Natural killer cell (primary cell): ENCODE measurements around the gene PCBP2. TPM values are rescaled to one million over a fixed set of nuclear protein-coding genes. Genes with fewer than 3 reads are reported as not detected.

Experiments used
- ATAC-seq, 3 donors: fragments of 150-1000 bp in 2 of 3; fragments of 200-7000 bp in 1 of 3; cut with Tn5 transposase; 1 replicate in 1 of 3; 2 replicates in 2 of 3; pipeline ENCODE4 v1.10.0; 2021; ENCODE audit warnings: mild to moderate bottlenecking in 2 of 3, moderate library complexity in 2 of 3
- DNase-seq, 2 donors: peaks; one replicate each; pipeline versions ENCODE4 v3.0.0 to v3.0.0-alpha.2; 2013 to 2021; ENCODE audit warnings: mixed read lengths in 1 of 2
- H3K27ac ChIP-seq: one replicate; pipeline ENCODE4 v1.5.1; 2013; ENCODE audit warnings: mild to moderate bottlenecking, low read length
- H3K27me3 ChIP-seq: one replicate; pipeline ENCODE4 v1.6.1; 2013; ENCODE audit warnings: low read length; ENCODE audit not compliant: control insufficient read depth, insufficient read depth
- H3K36me3 ChIP-seq: one replicate; pipeline ENCODE4 v1.6.1; 2013; ENCODE audit warnings: low read length; ENCODE audit not compliant: control insufficient read depth, insufficient read depth
- H3K4me1 ChIP-seq: one replicate; pipeline ENCODE4 v1.6.1; 2013; ENCODE audit warnings: low read length; ENCODE audit not compliant: control insufficient read depth, insufficient read depth
- H3K4me3 ChIP-seq: one replicate; pipeline ENCODE4 v1.5.1; 2013; ENCODE audit warnings: low read length
- H3K9me3 ChIP-seq: one replicate; pipeline ENCODE4 v1.6.1; 2013; ENCODE audit warnings: low read length; ENCODE audit not compliant: control insufficient read depth, insufficient read depth
- H3K27ac Mint-ChIP-seq, 2 donors: one replicate each; pipeline ENCODE4 v1.8.0; 2022; ENCODE audit warnings: mild to moderate bottlenecking in 2 of 2, mixed read lengths in 2 of 2, moderate library complexity in 1 of 2
- H3K27me3 Mint-ChIP-seq, 2 donors: one replicate each; pipeline ENCODE4 v1.8.0; 2022; ENCODE audit warnings: low read depth in 2 of 2, mixed read lengths in 2 of 2
- H3K36me3 Mint-ChIP-seq: one replicate; pipeline ENCODE4 v1.8.0; 2022; ENCODE audit warnings: mixed read lengths
- H3K4me1 Mint-ChIP-seq, 2 donors: one replicate each; pipeline ENCODE4 v1.8.0; 2022; ENCODE audit warnings: mixed read lengths in 2 of 2
- H3K4me3 Mint-ChIP-seq: one replicate; pipeline ENCODE4 v1.8.0; 2022; ENCODE audit warnings: mild to moderate bottlenecking, moderate library complexity, mixed read lengths
- H3K9me3 Mint-ChIP-seq, 2 donors: one replicate each; pipeline ENCODE4 v1.8.0; 2022; ENCODE audit warnings: mixed read lengths in 2 of 2
- WGBS: methylation state at CpG from one replicate; pipeline ENCODE4 v1.1.7; 2013; ENCODE audit warnings: missing lambda C conversion rate; ENCODE audit not compliant: insufficient coverage; 5-methylcytosine and 5-hydroxymethylcytosine counted together
- intact Hi-C: fragments of 100-400 bp; cut with micrococcal nuclease; formaldehyde crosslinking; loops from one replicate; pipeline ENCODE4 v1.14.2; 2022
- total RNA-seq, 4 donors: library from RNA; stranded (reverse); fragments of 120-200 nt in 1 of 4; gene quantifications; one replicate each; pipeline versions ENCODE4 v1.2.3 to v1.2.4, GENCODE V29; 2013 to 2022
- TF ChIP-seq, protein P1 (sequence below): fragments of 200-600 bp; IDR thresholded peaks from one replicate; pipeline ENCODE4 v1.8.0; 2022; ENCODE audit warnings: antibody characterized with exemption

PCBP2 gene
- total RNA-seq, 3 donors from 2014 or later (not counting 1 experiment from before 2014, with no cell fraction given) = 910 to 1,083 (median 943) TPM

DNA sequence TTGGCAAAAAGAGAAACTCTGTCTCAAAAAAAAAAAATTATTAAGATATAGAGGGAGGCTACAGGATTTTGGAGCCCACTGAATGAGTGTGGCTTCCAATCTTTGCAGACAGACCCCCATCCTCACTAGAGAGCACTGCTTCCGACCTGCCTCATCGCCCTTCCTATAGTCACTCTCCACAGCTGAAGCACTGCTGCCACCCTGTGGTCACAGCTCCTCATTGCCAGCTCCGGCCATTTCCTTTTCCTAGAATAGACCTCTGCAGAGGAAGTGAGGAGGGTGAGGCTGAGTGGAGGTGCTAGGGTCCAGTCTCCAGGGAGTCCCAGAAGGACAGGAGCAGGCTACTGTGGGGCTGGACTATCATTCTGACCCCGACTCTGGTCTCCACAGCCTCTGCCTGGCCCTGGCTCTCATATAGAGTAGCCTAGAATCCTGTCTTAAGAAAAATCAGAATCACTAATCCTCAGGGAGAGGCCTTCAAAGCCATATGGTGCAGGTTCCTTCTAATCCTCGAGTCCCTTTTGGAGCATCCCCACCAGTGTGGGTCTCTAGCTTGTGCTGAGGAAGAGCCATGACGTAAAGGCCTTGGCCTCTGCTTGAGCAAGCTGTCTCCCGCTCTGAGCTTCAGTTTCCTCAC lies 56.8 kb downstream of the PCBP2 start:
- ATAC-seq (peak; percentile 96 to 100 (median 99)), DNase-seq (peak; percentile 81 to 89)
- H3K27ac ChIP-seq = peak overlapping the region; percentile 41
- H3K36me3 ChIP-seq = peaks cover 50% of the 10 kb centered on the region
- TF ChIP-seq, protein P1, sequence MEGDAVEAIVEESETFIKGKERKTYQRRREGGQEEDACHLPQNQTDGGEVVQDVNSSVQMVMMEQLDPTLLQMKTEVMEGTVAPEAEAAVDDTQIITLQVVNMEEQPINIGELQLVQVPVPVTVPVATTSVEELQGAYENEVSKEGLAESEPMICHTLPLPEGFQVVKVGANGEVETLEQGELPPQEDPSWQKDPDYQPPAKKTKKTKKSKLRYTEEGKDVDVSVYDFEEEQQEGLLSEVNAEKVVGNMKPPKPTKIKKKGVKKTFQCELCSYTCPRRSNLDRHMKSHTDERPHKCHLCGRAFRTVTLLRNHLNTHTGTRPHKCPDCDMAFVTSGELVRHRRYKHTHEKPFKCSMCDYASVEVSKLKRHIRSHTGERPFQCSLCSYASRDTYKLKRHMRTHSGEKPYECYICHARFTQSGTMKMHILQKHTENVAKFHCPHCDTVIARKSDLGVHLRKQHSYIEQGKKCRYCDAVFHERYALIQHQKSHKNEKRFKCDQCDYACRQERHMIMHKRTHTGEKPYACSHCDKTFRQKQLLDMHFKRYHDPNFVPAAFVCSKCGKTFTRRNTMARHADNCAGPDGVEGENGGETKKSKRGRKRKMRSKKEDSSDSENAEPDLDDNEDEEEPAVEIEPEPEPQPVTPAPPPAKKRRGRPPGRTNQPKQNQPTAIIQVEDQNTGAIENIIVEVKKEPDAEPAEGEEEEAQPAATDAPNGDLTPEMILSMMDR = peak; percentile 87
- H3K27ac Mint-ChIP-seq = peak overlapping the region; percentile 56 to 74
- no peaks in the 10 kb centered on the region for H3K27me3 ChIP-seq
- H3K36me3 Mint-ChIP-seq = no peaks in the 10 kb centered on the region
- no peaks in the 10 kb centered on the region for H3K27me3 Mint-ChIP-seq
- intact Hi-C loops = loop anchor here (1.0 to 10.0 kb wide), 5 partner anchors 56 to 304 kb away; partner anchors contain the start of genes AAAS, ITGB7 and PCBP2
- WGBS = 46% methylated on average over 6 of the region's 7 CpGs
- H3K4me3 Mint-ChIP-seq = no peak overlapping the region
- H3K4me1 Mint-ChIP-seq = peaks cover 6% of the 10 kb centered on the region in 2 donors
- peaks cover 9% of the 10 kb centered on the region for H3K4me1 ChIP-seq
- no peak overlapping the region for H3K4me3 ChIP-seq
- H3K9me3 Mint-ChIP-seq = no peaks in the 10 kb centered on the region
- H3K9me3 ChIP-seq = no peaks in the 10 kb centered on the region

DNA sequence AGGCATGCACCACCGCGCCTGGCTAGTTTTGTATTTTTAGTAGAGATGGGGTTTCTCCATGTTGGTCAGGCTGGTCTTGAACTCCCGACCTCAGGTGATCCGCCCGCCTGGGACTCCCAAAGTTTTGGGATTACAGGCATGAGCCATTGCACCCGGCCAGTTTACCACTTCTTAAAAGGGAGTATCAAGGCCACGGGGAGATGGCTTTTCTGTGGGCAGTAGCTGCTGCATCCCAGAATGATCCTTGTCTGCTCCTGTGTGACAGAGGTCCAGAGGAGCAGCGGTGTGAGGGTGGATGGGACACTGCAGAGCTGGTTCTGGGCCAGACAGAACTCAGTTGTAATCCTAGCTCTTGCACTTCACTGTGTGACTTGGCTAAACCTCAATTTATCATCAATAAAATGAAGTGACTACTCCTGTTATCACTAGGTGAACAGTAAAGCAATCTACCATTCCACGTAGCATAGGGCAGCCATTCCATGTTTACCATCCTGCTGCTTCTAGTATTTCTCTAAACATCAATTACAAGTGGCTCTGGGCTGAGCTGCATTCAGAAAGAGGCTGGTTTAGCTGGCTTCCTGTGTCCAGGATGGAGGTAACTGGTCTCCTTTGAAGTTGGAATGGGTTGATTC lies 58.4 kb downstream of the PCBP2 start:
- Histone ChIP-seq H3K4me1 (peaks cover 9% of the 10 kb centered on the region), H3K27me3 (no peaks in the 10 kb centered on the region), H3K27ac (no peak overlapping the region), H3K9me3 (no peaks in the 10 kb centered on the region), H3K36me3 (peaks cover 58% of the 10 kb centered on the region), H3K4me3 (no peak overlapping the region)
- no peak overlapping the region for H3K4me3 Mint-ChIP-seq
- H3K9me3 Mint-ChIP-seq = no peaks in the 10 kb centered on the region
- DNase-seq (no peak), ATAC-seq (no peak)
- H3K36me3 Mint-ChIP-seq = peaks cover 5% of the 10 kb centered on the region
- intact Hi-C loops = no loop called here
- H3K4me1 Mint-ChIP-seq = peaks cover 6% of the 10 kb centered on the region in 2 donors
- 98% methylated on average over 9 of the region's 9 CpGs for WGBS
- H3K27ac Mint-ChIP-seq = no peak overlapping the region
- no peaks in the 10 kb centered on the region for H3K27me3 Mint-ChIP-seq
- TF ChIP-seq, protein P1 = no peak

DNA sequence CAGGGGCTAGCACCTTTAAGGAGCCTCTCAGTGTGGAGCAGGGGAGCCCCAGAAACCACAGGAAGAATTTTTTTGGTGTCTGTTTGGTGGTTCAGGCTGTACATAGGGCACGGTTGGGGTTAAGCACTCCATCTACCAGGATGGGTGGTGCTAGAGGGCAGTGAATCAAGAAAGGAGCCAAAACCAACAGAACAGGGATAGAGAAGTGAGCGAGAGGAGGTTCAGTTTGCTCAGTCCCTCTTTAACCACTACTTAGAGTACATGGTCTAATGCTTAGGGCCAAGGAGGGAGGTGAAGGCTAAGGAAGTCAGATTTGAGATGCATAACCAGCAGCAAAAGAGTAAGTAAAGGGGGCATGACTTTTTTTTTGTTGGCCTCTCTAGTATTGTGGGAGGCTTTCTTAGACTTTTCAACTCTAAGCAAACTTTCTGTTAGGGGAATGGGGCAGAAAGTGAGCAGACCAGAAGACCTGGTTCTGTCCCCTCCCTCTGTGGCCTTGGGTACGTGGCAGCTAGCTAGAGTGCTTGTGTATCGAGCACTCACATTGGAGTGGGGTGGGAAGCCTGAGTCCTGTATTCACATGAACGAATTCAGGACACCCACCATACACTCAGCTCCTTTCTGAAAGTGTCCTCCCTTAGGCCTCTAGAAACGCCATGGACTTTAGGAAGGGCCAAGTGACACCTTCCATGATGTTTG lies 62.0 kb downstream of the PCBP2 start:
- H3K9me3 ChIP-seq = no peaks in the 10 kb centered on the region
- peaks cover 68% of the 10 kb centered on the region for H3K36me3 ChIP-seq
- Mint-ChIP-seq H3K27ac (no peak overlapping the region), H3K4me3 (no peak overlapping the region), H3K27me3 (no peaks in the 10 kb centered on the region), H3K4me1 (peaks cover under 1 to 6% of the 10 kb centered on the region in 2 donors), H3K9me3 (no peaks in the 10 kb centered on the region), H3K36me3 (peaks cover 17% of the 10 kb centered on the region)
- ATAC-seq (no peak), DNase-seq (no peak)
- no peaks in the 10 kb centered on the region for H3K27me3 ChIP-seq
- H3K27ac ChIP-seq = no peak overlapping the region
- WGBS = 69% methylated on average over 2 of the region's 6 CpGs
- peaks cover 1% of the 10 kb centered on the region for H3K4me1 ChIP-seq
- intact Hi-C loops = no loop called here
- H3K4me3 ChIP-seq = no peak overlapping the region
- TF ChIP-seq, protein P1 = no peak
